ENCODE data around the gene TFRC.
"Not testable (repeated sequence)": the region's sequence is repeated elsewhere in the genome, so short reads cannot be mapped to it uniquely, and the experiment has no call there.

TFRC gene

DNA sequence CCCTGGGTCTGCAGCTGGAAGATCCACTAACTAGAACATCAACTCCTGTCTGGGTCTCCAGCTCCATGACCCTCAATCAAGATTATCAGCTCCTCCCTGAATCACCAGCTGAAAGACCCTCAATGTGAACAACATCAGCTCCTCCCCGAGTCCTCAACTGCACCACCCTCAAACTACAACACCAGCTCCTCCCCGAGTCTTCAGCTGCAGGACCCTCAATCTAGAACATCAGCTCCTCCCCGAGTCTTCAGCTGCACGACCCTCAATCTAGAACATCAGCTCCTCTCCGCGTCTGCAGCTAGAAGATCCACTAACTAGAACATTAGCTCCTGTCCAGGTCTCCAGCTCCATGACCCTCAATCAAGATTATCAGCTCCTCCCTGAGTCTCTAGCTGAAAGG, 79.2 kb downstream of the TFRC start:
- not testable (repeated sequence) for DNase-seq

DNA sequence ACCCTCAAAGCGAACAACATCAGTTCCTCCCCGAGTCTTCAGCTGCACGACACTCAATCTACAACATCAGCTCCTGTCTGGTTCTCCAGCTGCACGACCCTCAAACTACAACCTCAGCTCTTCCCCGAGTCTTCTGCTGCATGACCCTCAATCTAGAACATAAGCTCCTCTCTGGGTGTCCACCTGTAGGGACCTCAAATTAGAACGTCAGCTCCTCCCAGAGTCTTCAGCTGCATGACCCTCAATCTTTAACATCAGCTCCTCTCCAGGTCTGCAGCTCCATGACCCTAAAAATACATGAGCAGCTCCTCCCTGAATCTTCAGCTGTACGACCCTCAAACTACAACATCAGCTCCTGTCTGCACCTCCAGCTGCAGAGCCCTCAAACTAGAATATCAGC, 80.7 kb downstream of the TFRC start:
- DNase-seq = not testable (repeated sequence)

DNA sequence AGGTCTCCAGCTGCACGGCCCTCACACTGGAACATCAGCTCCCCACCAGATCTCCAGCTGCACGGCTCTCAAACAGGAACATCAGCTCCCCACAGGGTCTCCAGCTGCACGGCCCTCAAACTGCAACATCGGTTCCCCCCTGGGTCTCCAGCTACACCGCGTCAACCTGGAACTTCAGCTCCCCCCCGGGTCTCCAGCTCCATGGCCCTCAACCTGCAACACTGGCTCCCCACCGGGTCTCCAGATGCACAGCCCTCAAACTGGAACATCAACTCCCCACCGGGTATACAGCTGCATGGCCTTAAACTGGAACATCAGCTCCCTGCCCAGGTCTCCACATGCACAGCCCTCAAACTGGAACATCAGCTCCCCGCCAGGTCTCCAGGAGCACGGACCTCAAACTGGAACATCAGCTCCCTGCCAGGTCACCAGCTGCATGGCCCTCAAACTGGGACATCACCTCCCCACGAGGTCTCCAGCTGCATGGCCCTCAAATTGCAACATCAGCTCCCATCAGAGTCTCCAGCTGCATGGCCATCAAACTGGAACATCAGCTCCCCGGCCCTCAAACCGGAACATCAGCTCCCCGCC, 81.4 kb downstream of the TFRC start:
- not testable (repeated sequence) for DNase-seq

DNA sequence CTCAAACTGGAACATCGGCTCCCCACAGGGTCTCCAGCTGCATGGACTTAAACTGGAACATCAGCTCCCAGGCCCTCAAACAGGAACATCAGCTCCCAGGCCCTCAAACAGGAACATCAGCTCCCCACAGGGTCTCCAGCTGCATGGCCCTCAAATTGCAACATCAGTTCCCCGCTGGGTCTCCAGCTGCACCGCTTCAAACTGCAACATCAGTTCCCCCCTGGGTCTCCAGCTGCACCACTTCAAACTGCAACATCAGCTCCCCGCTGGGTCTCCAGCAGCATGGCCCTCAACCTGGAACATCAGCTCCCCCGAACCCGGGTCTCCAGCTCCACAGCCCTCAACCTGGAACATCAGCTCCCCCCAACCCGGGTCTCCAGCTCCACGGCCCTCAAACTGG, 82.0 kb downstream of the TFRC start:
- no peak for DNase-seq

Measured in stimulated activated CD4-positive, alpha-beta T cell treated with anti-CD3 and anti-CD28 coated beads, Interleukin-15, amount 100 ng/mL, for 24 hours (primary cell).